GM21360 (cell line): ENCODE measurements around the gene P2RX4.
A peak's percentile ranks its signal among the peaks of the same experiment; 100 is the strongest.
"Not testable (repeated sequence)": the region's sequence is repeated elsewhere in the genome, so short reads cannot be mapped to it uniquely, and the experiment has no call there.

Experiments
- ATAC-seq: cut with Tn5 transposase; IDR thresholded peaks from one replicate; pipeline ENCODE4 v1.9.1; 2021; ENCODE audit warnings: mild to moderate bottlenecking, moderate library complexity; ENCODE audit not compliant: unreplicated experiment

The P2RX4 gene

GRCh38 chr12:121240484-121241101, 30.7 kb downstream of the P2RX4 start:
- no peak for ATAC-seq

GRCh38 chr12:121241156-121241970, 31.4 kb downstream of the P2RX4 start:
- ATAC-seq, result no peak

GRCh38 chr12:121245031-121245430, 35.1 kb downstream of the P2RX4 start:
- ATAC-seq, result no peak

GRCh38 chr12:121245951-121246350, 36.0 kb downstream of the P2RX4 start:
- ATAC-seq, result no peak

GRCh38 chr12:121246893-121247557, 37.1 kb downstream of the P2RX4 start:
- no peak for ATAC-seq

GRCh38 chr12:121248622-121249021, 38.7 kb downstream of the P2RX4 start:
- peak; percentile 72 for ATAC-seq

GRCh38 chr12:121250359-121250758, 40.4 kb downstream of the P2RX4 start:
- no peak for ATAC-seq

GRCh38 chr12:121251838-121252237, 41.9 kb downstream of the P2RX4 start:
- ATAC-seq, result no peak

GRCh38 chr12:121252712-121253345, 42.9 kb downstream of the P2RX4 start:
- no peak for ATAC-seq

GRCh38 chr12:121253638-121254335, 43.9 kb downstream of the P2RX4 start:
- no peak for ATAC-seq

GRCh38 chr12:121255433-121255832, 45.5 kb downstream of the P2RX4 start:
- no peak for ATAC-seq

GRCh38 chr12:121257704-121258449, 47.9 kb downstream of the P2RX4 start:
- not testable (repeated sequence) for ATAC-seq

GRCh38 chr12:121259074-121259473, 49.1 kb downstream of the P2RX4 start:
- ATAC-seq, result no peak

- ATAC-seq, result no peak
Observed at GRCh38 chr12:121260091-121260490, 50.2 kb downstream of the P2RX4 start.

GRCh38 chr12:121261398-121261797, 51.5 kb downstream of the P2RX4 start:
- no peak for ATAC-seq

- ATAC-seq, result no peak
Observed at GRCh38 chr12:121263206-121263935, 53.4 kb downstream of the P2RX4 start.

GRCh38 chr12:121264135-121264534, 54.2 kb downstream of the P2RX4 start:
- no peak for ATAC-seq

- ATAC-seq, result no peak
Observed at GRCh38 chr12:121264951-121265515, 55.1 kb downstream of the P2RX4 start.

GRCh38 chr12:121267822-121268221, 57.9 kb downstream of the P2RX4 start:
- no peak for ATAC-seq
